Endothelial cell of umbilical vein (primary cell): Measurements from ENCODE around the gene ENAH. TPM values are rescaled to one million over a fixed set of nuclear protein-coding genes. Genes with fewer than 3 reads are reported as not detected.

Source experiments
- BruUV-seq: library from RNA; stranded (reverse); fragments of 400-500 nt; replicated peaks from 2 replicates; lab custom pipeline; 2021; lab: Mats Ljungman, UMichigan
- CTCF ChIA-PET: fragments of 300-600, 350-600 bp; sonication (Branson Sonifier 250); formaldehyde crosslinking; loops from one replicate; lab custom pipeline; 2021; ENCODE audit warnings: antibody characterized with exemption, inconsistent platforms; lab: Charles Lee
- POLR2A ChIA-PET: fragments of 300-600, 350-600 bp; sonication (Branson Sonifier 250); formaldehyde crosslinking; loops from one replicate; lab custom pipeline; 2021; ENCODE audit warnings: antibody characterized with exemption, inconsistent platforms; lab: Charles Lee
- DNase-seq: peaks from one replicate; pipeline ENCODE4 v3.0.0-alpha.2; 2011; ENCODE audit warnings: low read depth, low spot score
- FAIRE-seq: peaks from 2 replicates; lab custom pipeline; 2011; peaks lifted over from hg19 to GRCh38; lab: Jason Lieb, UNC
- H2AFZ ChIP-seq: 2 replicates; pipeline ENCODE4 v1.6.0; 2012; ENCODE audit warnings: low read depth, low read length, control low read depth, inconsistent platforms
- H3K27ac ChIP-seq: 2 replicates; pipeline ENCODE4 v1.5.1; 2011; ENCODE audit warnings: low read depth, mild to moderate bottlenecking, control low read depth, low read length, moderate library complexity; ENCODE audit not compliant: insufficient read depth
- H3K27me3 ChIP-seq, 2 experiments: 2 replicates each; pipeline versions ENCODE4 v1.6.0 to v1.6.1; 2011; ENCODE audit warnings: low read length in 2 of 2, mixed read lengths in 1 of 2; ENCODE audit not compliant: control insufficient read depth in 2 of 2, insufficient read depth in 2 of 2
- H3K36me3 ChIP-seq, 2 experiments: 2 replicates in 1 of 2; 3 replicates in 1 of 2; pipeline ENCODE4 v1.5.1; 2011; ENCODE audit warnings: low read length in 2 of 2, mild to moderate bottlenecking in 1 of 2, moderate library complexity in 1 of 2; ENCODE audit not compliant: control insufficient read depth in 2 of 2, insufficient read depth in 2 of 2; ENCODE audit errors: extremely low read depth in 1 of 2
- H3K4me1 ChIP-seq: 3 replicates; pipeline ENCODE4 v1.5.1; 2011; ENCODE audit warnings: mild to moderate bottlenecking, low read length; ENCODE audit not compliant: control insufficient read depth, insufficient read depth; ENCODE audit errors: extremely low read depth
- H3K4me2 ChIP-seq: 2 replicates; pipeline ENCODE4 v1.6.1; 2011; ENCODE audit warnings: low read length, control low read depth, mixed read lengths; ENCODE audit not compliant: insufficient read depth
- H3K4me3 ChIP-seq, 3 experiments: fragments of 200-600 bp in 1 of 3; sonication (generic), shearing (Covaris generic) in 1 of 3; replicated peaks in 1 of 3; 2 replicates each; pipeline ENCODE4 v1.5.1; 2011 to 2016; ENCODE audit warnings: control low read depth in 3 of 3, low read length in 3 of 3, mild to moderate bottlenecking in 2 of 3, inconsistent platforms in 1 of 3, low read depth in 1 of 3, moderate library complexity in 1 of 3; ENCODE audit not compliant: insufficient read depth in 1 of 3
- H3K79me2 ChIP-seq: 2 replicates; pipeline ENCODE4 v1.6.0; 2012; ENCODE audit warnings: low read length, inconsistent platforms; ENCODE audit not compliant: control insufficient read depth, insufficient read depth
- H3K9ac ChIP-seq: replicated peaks from 2 replicates; pipeline ENCODE3; 2011; ENCODE audit warnings: low read length, control low read depth; ENCODE audit not compliant: insufficient read depth; ENCODE audit errors: extremely low read depth
- H3K9me1 ChIP-seq: replicated peaks from 3 replicates; pipeline ENCODE4 v1.6.0; 2011; ENCODE audit warnings: mild to moderate bottlenecking, low read length; ENCODE audit not compliant: control insufficient read depth, insufficient read depth; ENCODE audit errors: extremely low read depth
- H3K9me3 ChIP-seq: replicated peaks from 2 replicates; pipeline ENCODE4 v1.5.1; 2012; ENCODE audit warnings: low read length, inconsistent platforms; ENCODE audit not compliant: control insufficient read depth, insufficient read depth
- H4K20me1 ChIP-seq: replicated peaks from 2 replicates; pipeline ENCODE3; 2011; ENCODE audit warnings: mild to moderate bottlenecking, low read length; ENCODE audit not compliant: control insufficient read depth, insufficient read depth; ENCODE audit errors: extremely low read depth
- CTCF ChIP-seq, 2 donors: IDR thresholded peaks; 1 replicate in 1 of 2; 2 replicates in 1 of 2; pipeline ENCODE4 v1.5.1; 2011; ENCODE audit warnings: low read length in 2 of 2, mild to moderate bottlenecking in 2 of 2, moderate library complexity in 2 of 2, control low read depth in 1 of 2, inconsistent platforms in 1 of 2, low read depth in 1 of 2; ENCODE audit not compliant: insufficient read depth in 1 of 2; ENCODE audit errors: extremely low read depth in 1 of 2
- EZH2 ChIP-seq: IDR thresholded peaks from 2 replicates; pipeline ENCODE4 v1.6.1; 2012; ENCODE audit warnings: borderline replicate concordance, low read depth, mild to moderate bottlenecking, moderate library complexity, low read length, inconsistent platforms; ENCODE audit not compliant: severe bottlenecking
- FOS ChIP-seq: IDR thresholded peaks from 2 replicates; pipeline ENCODE4 v1.6.1; 2011; ENCODE audit warnings: mild to moderate bottlenecking, low read length, moderate library complexity, borderline replicate concordance; ENCODE audit not compliant: insufficient read depth
- GATA2 ChIP-seq: IDR thresholded peaks from 2 replicates; pipeline ENCODE4 v1.7.0; 2011; ENCODE audit warnings: low read depth, mild to moderate bottlenecking, moderate library complexity, mixed read lengths, low read length; ENCODE audit not compliant: insufficient read length, insufficient read depth
- JUN ChIP-seq: IDR thresholded peaks from 2 replicates; pipeline ENCODE4 v1.6.1; 2011; ENCODE audit warnings: borderline replicate concordance, low read depth; ENCODE audit not compliant: insufficient read length, insufficient read depth
- MAX ChIP-seq: IDR thresholded peaks from 2 replicates; pipeline ENCODE4 v1.6.1; 2011; ENCODE audit not compliant: insufficient read depth, insufficient read length
- POLR2A ChIP-seq: IDR thresholded peaks from 2 replicates; pipeline ENCODE4 v1.6.1; 2012; ENCODE audit warnings: low read depth, mild to moderate bottlenecking, control low read depth, low read length
- POLR2AphosphoS5 ChIP-seq: IDR thresholded peaks from 2 replicates; pipeline ENCODE4 v1.6.1; 2012; ENCODE audit warnings: low read depth, mild to moderate bottlenecking, control low read depth, low read length, moderate library complexity; ENCODE audit not compliant: insufficient read depth
- dilution Hi-C: fragments of 300-500 bp; cut with MboI; formaldehyde crosslinking; loops from one replicate; pipeline ENCODE4 v1.15.0; 2019; ENCODE audit warnings: low sequenced_read_pairs; ENCODE audit not compliant: extremely low pct_ligation_motif_present
- intact Hi-C: fragments of 100-400 bp; cut with micrococcal nuclease; formaldehyde crosslinking; loops from one replicate; pipeline ENCODE4 v1.10.0; 2022
- polyA plus RNA-seq, 4 experiments: library from polyadenylated mRNA; depleted of rRNA in 3 of 4; stranded (reverse) in 3 of 4; unstranded in 1 of 4; fragments of >200 nt; gene quantifications; 2 replicates each; pipeline versions ENCODE4 v1.2.1 to v1.2.3, GENCODE V29; 2011 to 2012; ENCODE audit warnings: missing spikeins in 1 of 4
- total RNA-seq: library from RNA; stranded (reverse); gene quantifications from 2 replicates; pipeline ENCODE4 v1.2.3, GENCODE V29; 2021

ENAH gene
- total and polyA plus RNA-seq, 2 donors (not counting 3 experiments of a cell fraction or from before 2014, with no cell fraction given), result 19.9 to 95.6 TPM

- H3K27me3 ChIP-seq, result no peaks in the 10 kb centered on the region
- ChIA-PET POLR2A (no interaction called here), CTCF (interaction anchor here (1.4 to 5.7 kb wide), 5 partner anchors 295 to 497 kb away, joined by 3 to 82 read pairs (median 7); partner anchors contain the start of genes SRP9 and TMEM63A)
- H3K36me3 ChIP-seq, result no peaks in the 10 kb centered on the region
- no peaks in the 10 kb centered on the region for H4K20me1 ChIP-seq
- H3K4me1 ChIP-seq, result no peaks in the 10 kb centered on the region
- BruUV-seq, result no TSS peak
- no peaks in the 10 kb centered on the region for H3K79me2 ChIP-seq
- DNase-seq (no peak), FAIRE-seq (no peak)
- no peak for TF ChIP-seq FOS
- TF ChIP-seq CTCF (IDR thresholded peaks at IDR 0.05; ENCODE audit: extremely low read depth in 1 of 2, insufficient read depth in 1 of 2, low read depth in 1 of 2, low read length in 2 of 2), result no peak
- no peak for TF ChIP-seq GATA2
- no peak overlapping the region for H3K9ac ChIP-seq
- H3K9me1 ChIP-seq, result no peaks in the 10 kb centered on the region
- intact Hi-C loops (loop anchor here (5.0 kb wide), 1 partner anchor 75 kb away; no protein-coding TSS in a partner anchor), dilution Hi-C loops (no loop called here)
- no peaks in the 10 kb centered on the region for H3K9me3 ChIP-seq
- H3K4me2 ChIP-seq, result no peak overlapping the region
- H3K4me3 ChIP-seq, result no peak overlapping the region
- no peak overlapping the region for H3K27ac ChIP-seq
- H2AFZ ChIP-seq, result no peak overlapping the region
These were observed 175.5 kb downstream of the ENAH start for GRCh38 chr1:225477296-225477911.

GRCh38 chr1:225476538-225476988 lies 176.4 kb downstream of the ENAH start:
- no peaks in the 10 kb centered on the region for H3K79me2 ChIP-seq
- no peaks in the 10 kb centered on the region for H3K4me1 ChIP-seq
- POLR2A ChIA-PET, result interaction anchor here (0.5 kb wide), 1 partner anchor 176 kb away, joined by 3 read pairs; the partner anchor contains the start of gene ENAH
- no peaks in the 10 kb centered on the region for H3K36me3 ChIP-seq
- no peak for TF ChIP-seq MAX
- TF ChIP-seq GATA2, result no peak
- TF ChIP-seq FOS, result no peak
- TF ChIP-seq EZH2, result no peak
- no peak for TF ChIP-seq POLR2A
- TF ChIP-seq POLR2AphosphoS5, result no peak
- no peak for TF ChIP-seq JUN
- H4K20me1 ChIP-seq, result no peaks in the 10 kb centered on the region
- no TSS peak for BruUV-seq
- H3K9me3 ChIP-seq, result no peaks in the 10 kb centered on the region
- no peak overlapping the region for H3K4me2 ChIP-seq
- H3K9ac ChIP-seq, result no peak overlapping the region
- dilution Hi-C loops (no loop called here), intact Hi-C loops (loop anchor here (5.0 kb wide), 1 partner anchor 76 kb away; no protein-coding TSS in a partner anchor)
- no peaks in the 10 kb centered on the region for H3K27me3 ChIP-seq
- FAIRE-seq, result no peak
- H3K4me3 ChIP-seq, result no peak overlapping the region
- no peak overlapping the region for H2AFZ ChIP-seq
- DNase-seq, result no peak
- no peak overlapping the region for H3K27ac ChIP-seq
- CTCF ChIA-PET, result interaction anchor here (0.7 to 5.7 kb wide), 5 partner anchors 293 to 511 kb away, joined by 3 to 82 read pairs (median 7); no protein-coding TSS in a partner anchor
- H3K9me1 ChIP-seq, result no peaks in the 10 kb centered on the region
